HG02610 (cell line): ENCODE results near the gene SART1.
A peak's percentile ranks its signal among the peaks of the same experiment; 100 is the strongest.

Experiments
- ATAC-seq: cut with Tn5 transposase; IDR thresholded peaks from one replicate; pipeline ENCODE4 v1.9.1; 2021; ENCODE audit warnings: mild to moderate bottlenecking, moderate library complexity; ENCODE audit not compliant: unreplicated experiment

SART1 gene, protein sequence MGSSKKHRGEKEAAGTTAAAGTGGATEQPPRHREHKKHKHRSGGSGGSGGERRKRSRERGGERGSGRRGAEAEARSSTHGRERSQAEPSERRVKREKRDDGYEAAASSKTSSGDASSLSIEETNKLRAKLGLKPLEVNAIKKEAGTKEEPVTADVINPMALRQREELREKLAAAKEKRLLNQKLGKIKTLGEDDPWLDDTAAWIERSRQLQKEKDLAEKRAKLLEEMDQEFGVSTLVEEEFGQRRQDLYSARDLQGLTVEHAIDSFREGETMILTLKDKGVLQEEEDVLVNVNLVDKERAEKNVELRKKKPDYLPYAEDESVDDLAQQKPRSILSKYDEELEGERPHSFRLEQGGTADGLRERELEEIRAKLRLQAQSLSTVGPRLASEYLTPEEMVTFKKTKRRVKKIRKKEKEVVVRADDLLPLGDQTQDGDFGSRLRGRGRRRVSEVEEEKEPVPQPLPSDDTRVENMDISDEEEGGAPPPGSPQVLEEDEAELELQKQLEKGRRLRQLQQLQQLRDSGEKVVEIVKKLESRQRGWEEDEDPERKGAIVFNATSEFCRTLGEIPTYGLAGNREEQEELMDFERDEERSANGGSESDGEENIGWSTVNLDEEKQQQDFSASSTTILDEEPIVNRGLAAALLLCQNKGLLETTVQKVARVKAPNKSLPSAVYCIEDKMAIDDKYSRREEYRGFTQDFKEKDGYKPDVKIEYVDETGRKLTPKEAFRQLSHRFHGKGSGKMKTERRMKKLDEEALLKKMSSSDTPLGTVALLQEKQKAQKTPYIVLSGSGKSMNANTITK

DNA sequence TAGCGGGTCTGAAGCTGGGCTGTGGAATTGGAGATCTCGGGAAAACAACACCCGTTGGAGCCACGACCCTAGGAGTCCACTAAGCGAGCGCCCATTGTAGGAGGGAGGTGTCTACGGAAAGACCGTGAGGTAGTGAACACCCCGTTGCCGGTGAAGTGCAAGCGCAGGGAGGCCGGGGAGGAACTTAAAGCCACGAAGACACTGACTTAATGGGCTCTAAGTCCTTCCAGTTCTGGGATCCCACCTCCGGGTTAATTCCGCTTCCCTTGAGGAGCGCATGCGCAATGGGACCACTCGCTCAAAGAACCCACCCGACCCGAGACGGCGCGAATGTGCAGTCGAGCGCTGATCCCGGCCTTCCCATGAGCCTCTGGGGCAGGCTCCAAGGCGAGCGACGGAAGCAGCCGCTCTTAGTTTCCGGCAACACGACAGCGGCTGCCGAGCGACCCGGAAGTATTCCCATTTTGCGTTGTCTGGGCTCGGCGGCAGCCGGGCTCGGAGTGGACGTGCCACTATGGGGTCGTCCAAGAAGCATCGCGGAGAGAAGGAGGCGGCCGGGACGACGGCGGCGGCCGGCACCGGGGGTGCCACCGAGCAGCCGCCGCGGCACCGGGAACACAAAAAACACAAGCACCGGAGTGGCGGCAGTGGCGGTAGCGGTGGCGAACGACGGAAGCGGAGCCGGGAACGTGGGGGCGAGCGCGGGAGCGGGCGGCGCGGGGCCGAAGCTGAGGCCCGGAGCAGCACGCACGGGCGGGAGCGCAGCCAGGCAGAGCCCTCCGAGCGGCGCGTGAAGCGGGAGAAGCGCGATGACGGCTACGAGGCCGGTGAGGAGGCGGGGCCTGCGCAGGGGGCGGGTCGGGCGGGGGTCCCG lies at the start of gene SART1:
TSS of gene SART1 (plus strand) at position 468 of the 874 bp plus-strand sequence. CDS start at position 515, 47 bp downstream.
- peak; percentile 82 for ATAC-seq

DNA sequence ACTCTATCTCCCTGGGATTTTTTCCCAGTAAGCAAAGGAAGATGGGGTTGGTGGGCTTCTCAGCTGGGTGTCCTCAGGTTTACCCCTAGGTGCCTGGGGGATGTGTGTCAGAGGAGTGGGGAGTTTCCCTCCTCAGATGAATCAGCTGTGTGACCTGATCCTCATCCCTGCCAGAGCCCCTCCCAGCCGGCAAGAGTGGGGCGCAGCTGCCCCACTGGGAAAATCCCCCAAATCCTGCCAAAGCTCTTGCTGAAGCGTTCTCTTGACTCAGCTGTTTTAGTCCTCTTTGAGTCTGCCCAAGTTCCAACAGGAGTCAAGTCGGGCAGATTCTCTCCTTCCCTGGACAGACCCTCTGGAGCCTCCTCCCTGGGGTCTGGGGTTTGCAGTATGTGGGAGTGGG lies 48.7 kb upstream of the SART1 start:
- no peak for ATAC-seq

DNA sequence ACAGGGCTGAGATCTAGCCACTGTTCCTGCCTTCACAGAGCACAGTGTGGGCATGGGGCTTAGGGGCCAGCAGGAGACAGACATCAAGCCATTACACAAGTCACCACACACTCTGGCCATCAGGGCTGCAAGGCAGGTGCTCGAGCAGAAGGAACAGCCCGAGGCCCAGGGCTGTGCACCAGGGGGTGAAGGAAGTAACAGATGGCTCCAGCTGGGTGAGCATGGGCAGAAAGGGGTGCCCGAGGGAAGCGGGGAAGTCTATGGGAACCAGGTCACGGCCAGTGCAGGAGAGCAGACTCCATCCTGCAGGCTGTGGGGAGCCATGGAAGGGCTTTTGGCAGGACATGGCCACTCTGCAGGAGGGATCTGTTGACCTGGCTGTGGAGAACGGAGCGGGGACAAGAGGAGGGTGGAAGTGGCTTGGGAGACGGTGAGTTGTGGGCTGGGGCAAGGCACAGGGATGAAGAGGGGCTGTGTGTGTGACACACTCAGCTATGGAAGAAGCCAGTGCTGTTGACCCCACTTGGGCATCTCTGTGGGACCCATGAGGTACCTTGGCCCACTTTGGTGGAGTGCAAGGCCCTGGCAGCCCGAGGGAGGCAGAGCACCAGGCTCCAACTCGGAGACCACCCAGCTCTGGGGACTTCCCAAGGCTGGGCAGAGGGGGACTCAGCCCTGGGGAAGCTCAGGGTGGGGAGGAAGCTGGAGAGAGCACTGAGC lies 46.3 kb upstream of the SART1 start:
- no peak for ATAC-seq

DNA sequence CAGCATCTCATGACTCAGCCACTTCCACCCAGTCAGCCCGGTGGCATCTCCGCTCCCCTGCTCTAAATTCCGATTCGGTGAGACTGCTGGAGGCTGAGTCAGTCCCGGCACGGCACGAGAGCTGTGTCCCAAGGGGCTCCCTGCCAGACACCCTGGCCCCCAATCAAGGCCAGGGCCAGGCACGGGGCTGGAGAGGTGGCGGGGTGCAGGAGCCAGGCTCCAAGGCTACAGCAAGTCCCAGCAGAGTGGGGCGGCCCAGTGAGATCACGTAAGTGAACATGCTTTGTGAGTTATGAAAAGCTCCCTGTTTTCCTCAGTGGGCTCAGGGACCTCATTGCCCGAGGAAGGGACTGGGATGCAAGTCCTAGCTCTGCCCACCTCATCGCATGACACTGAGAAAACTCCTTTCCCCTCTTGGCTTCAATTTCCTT lies 45.7 kb upstream of the SART1 start:
- ATAC-seq = no peak

DNA sequence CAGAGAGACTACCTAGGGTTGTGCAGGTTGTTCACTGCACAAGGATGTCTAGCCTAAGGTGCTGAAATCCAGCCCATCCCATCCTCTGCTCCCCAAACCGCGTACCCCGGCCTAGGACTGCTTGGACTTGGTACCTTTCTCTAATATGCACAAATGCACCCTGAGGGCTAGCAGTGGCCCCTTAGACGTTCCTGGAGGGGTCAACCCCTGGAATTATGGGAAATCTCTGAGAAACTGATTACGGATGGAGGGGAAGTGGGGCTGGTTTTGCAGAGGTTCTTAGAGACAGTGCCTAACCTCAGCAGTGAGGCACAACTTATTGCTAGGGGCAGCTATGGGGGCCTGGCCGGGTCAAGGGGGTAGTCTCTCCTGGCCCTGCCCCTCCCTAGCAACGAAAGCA lies 45.1 kb upstream of the SART1 start:
- ATAC-seq = no peak

DNA sequence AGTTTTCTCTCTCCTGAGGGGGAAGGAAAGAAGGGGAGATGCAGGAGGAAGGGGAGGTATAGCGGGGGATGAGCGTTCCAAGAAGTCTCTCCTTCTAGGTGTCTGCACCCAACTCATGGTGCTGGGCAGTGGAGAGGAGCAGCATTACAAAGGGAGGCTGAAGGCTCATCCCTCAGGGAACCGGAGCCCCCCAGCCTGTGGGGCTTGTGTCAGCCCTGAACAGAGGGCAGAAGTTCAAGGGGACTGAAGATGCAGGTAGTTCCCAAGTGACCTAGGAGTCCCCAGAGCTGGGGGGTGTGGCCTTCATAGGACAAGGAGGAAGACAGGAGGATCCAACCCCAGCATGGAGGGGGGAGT lies 44.5 kb upstream of the SART1 start:
- no peak for ATAC-seq

DNA sequence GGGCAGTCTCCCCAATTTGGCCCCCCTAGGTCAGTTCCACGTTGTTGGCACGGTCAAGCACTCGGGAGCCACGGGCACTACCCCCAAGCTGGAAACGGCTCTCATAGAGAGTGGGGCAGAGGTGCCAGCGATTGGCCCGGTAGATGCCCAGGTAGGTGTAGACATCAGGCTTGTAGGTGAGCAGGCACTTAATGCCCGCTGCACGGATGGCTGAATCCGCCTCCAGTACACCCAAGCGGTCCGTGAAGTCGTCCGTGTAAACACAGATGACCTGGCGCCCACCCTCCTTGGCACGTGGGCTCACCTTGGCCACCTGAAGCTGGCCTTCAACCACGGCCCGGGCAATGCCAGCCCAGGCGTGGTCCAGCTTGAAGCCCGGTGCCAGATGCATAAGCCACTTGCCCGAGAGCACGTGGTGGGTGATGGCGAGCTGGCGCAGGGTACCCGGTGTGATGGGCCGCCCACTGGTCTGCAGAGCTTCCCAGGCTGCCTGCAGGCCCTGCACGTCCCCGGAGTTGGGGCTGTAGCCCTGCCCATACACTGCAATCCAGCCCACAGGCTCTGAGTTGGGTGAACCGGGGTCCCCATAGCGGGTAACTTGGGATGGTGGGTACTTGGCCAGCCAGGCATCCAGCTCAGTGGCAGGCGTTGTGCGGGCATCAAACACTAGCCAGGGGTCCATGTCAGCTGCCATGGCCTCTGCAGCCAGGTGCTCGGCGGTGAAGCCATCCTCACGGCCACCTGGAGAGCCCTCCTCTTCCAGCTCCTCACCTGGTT lies 43.9 kb upstream of the SART1 start:
- no peak for ATAC-seq

DNA sequence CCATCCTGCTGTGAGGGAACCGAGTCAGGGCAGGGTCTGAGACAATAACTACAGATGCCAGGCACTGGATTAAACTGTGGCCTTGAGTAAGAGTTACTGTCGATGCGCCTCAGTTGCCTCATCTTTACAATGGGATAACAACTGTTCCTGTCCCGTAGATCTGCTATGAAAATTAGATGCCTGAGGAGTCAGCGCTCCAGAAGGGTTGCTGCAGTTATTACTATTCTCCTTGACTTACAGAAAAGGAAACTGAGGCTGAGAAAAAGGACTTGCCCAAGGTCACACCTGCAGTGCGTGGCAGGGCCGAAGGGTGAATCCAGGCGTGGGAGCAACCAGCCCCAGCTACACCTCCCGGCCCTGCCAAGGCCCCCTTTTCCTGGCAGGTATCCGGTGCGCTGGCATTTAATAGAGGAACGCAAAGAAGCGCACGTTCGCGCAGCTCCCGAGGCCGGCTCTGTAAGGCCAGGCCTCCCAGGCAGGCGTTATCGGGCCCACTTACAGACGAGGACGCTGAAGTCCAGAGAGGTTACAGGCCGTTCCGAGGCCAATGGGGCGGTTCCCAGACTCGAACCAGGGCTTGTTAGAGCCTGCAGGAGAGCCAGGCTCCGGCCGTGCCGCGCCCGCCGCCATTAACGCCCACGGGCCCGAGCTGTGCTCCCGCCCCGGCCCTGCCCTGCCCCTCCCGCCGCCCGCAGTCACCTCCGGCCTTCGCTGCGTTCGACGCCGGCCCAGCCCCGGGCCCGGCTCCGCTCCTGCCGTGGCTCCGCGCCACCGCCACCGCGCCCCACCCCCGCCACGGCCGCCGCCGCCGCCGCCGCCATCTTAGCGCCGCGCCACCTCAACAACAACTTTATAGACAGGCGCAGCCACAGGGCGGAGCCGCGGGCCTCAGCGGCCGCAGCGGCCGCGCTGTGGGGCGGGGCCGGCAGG lies 43.1 kb upstream of the SART1 start, which contains the start of gene C11orf68:
TSS of gene C11orf68 (minus strand) at position 852 of the 930 bp plus-strand sequence. CDS start at position 821, 31 bp downstream.
- ATAC-seq = peak; percentile 45

DNA sequence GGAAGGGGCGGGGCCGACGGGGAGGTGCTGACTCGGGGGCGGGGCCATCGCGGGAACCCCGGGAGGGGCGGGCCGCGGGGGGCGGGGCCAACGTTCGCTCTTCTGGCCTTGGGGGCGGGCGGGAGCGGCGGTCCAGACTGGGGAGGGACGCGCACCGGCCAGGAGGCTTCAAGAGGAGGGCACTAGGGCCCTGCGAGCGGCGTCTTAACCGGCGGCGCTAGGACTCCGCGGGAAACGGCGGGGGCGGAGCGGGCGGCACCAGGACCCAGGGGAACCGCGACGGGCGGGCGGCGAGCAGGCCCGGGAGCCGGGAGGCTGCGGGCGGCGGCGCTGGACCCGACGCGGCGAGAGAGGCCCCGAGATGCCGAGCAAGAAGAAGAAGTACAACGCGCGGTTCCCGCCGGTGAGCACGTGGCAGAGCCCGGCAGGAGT lies 42.4 kb upstream of the SART1 start, which contains the start of gene DRAP1:
TSS of gene DRAP1 (plus strand) at position 286 of the 432 bp plus-strand sequence. CDS start at position 362, 76 bp downstream.
- peak; percentile 82 for ATAC-seq

DNA sequence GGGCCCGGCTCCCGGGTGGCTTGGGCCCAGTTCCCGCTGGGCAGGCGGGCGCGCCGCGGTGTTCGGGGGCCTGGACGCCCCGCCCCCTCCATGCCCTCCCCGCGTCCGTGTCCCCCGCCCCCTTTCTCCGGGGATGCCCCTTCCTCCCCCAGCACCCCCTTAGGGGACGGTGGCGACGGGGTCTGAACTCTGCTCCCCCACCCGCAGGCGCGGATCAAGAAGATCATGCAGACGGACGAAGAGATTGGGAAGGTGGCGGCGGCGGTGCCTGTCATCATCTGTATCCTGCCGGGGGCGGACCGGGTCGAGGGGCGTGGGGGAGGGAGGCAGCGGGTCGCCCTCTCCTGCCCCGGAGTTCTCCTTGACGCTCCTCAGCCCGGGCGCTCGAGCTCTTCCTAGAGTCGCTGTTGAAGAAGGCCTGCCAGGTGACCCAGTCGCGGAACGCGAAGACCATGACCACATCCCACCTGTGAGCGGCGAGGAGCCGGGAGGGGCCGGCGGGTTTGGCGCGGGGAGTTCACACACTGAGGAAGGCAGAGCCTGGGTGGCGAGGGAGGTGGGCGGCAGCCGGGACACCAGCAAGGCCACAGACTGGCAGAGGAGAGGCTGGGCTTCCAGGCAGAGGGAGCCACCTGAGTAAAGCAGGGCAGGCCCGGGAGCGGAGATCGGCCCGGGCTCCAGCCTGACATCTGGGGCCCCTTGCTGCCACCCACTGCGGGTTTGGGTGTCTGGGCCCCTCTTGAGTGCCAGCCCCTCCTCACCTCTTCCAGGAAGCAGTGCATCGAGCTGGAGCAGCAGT lies 41.8 kb upstream of the SART1 start:
- ATAC-seq = peak; percentile 28

DNA sequence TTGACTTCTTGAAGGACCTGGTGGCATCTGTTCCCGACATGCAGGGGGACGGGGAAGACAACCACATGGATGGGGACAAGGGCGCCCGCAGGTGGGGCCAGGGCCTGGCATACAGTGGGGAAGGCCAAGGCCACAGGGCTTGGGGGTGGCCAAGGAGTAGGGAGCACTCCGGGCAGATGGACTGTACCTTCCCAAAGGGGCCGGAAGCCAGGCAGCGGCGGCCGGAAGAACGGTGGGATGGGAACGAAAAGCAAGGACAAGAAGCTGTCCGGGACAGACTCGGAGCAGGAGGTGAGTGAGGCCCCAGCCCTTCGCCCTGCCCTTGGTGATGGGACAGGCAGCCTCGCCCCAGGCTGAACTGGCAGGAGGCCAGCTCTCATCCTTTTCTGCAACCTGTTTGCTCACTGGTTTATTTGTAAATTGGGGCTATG lies 41.1 kb upstream of the SART1 start:
- no peak for ATAC-seq

DNA sequence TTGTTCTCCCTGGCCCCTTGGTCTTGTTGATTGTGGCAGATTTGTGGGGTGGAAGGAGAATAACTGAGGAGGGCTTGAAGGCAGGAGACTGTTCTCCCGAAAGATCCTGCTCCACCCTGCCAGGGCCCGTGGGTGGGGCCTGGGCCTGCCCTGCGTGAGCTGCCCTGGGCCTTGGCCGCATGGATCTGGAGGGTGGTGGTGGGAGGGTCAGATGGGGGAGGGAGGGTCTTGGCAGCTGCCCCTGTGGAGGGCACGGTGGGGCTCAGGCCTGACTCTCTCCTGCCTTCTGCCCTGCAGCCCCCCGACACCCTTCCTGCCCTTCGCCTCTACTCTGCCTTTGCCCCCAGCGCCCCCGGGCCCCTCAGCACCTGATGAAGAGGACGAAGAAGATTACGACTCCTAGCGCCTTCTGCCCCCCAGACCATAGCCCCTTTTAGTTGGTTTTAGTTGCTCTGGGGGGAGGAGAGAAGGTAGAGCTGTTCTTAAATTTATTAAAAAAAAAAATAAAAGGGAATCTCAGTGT lies 40.4 kb upstream of the SART1 start:
- ATAC-seq = no peak

DNA sequence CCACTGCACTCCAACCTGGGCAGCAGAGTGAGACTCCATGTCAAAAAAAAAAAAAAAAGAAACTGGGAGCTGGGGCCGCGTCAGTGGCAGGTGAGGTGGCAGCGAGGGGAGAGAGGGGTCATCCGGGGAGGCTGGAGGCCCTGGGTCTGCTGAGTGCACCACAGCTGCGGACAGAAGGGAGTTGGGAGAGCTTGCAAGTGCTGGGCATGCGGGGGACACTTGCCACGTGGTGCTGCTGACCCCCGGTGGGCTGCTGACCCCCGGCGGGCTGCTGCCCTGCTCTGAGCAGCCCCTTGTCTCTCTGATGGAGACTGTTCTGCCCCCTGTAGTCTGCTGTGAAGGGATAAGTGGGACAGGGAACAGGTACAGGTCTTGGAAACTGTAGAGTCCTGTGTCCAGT lies 39.7 kb upstream of the SART1 start:
- ATAC-seq = no peak

DNA sequence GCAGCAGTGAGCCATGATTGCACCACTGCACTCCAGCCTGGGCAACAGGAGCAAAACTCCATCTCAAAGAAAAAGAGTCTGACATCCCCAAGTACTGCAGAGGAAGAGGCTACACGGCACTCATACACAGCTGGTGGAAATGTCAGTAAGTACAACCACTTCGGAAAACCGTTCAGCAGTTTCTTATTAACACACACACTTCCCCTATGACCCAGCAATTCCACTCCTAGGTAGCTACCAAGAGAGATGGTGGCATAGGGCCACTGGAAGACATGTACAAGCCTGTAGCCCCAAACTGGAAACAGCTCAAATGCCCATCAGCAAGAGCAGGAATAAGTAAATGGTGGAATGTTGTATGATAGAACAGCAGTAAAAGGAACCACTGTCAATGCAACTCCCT lies 39.0 kb upstream of the SART1 start:
- ATAC-seq = no peak

DNA sequence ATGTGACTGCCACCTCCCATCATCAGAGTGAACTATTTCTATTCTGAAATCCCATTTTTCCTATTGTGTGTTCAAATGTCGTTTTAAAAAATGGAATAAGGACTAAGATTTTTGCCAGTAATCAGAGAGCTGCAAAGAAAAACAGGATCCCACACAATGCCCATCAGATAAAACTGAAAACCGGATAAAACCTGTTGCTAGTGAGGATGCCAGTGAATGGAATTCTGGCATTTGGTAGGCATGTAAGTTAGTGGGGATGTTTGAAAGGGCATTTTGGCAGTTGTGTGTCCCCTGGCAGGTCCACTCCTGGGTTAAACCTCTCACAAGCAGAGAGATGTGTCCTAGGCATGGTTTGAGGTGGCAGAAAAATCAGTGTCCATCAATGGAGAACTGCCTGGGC lies 36.1 kb upstream of the SART1 start:
- no peak for ATAC-seq

DNA sequence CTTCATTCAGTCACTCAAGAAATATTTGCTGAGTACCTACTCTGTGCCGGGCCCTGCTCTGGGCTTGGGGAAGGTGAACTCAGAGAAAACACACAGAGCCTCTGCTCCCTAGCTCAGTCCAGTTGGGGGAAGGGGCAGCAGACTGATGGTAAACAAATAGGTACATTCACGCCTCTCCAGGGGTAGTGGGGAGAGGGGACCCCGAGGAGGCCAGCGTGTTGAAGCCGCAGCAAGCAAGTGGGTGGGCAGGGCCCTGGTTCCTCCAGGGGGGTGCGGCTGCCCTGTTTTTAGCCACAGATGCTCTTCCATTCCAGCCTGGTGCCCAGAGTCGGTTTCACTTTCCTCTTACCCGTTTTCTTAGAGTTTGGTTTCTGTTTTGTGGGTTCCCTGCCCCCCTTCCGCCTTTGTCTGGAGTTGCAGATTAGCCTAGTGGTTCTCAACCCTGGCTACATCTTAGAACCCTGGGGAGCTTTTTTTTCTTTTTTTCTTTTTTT lies 33.6 kb upstream of the SART1 start:
- ATAC-seq = peak; percentile 77

DNA sequence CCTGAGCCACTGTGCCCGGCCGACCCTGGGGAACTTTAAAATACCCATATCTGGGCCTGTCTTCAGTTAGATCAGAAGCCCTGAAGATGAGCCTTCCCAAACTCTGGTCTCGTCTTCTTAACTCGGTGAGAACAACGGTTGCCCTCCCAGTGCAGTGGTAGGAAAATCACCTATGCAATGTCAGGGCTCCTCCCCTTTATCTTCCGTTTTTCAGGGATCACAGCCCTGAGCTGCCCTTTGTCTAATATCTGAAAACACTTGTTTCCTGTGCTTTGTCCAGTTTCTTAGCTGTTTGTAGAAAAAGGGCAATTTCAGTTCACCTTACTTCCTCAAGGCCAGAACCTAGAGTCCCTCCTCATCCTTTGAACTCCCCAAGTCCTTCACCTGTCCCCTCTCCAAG lies 32.9 kb upstream of the SART1 start:
- ATAC-seq = no peak
